ENCODE results near the gene PTPRN2. TPM values are rescaled to one million over a fixed set of nuclear protein-coding genes. Genes with fewer than 3 reads are reported as not detected.

PTPRN2 gene
- total and polyA plus RNA-seq, 2 of the 8 experiments (the other 6 are each of a cell fraction or from before 2014, with no cell fraction given): 2.6 to 4.5 TPM

DNA sequence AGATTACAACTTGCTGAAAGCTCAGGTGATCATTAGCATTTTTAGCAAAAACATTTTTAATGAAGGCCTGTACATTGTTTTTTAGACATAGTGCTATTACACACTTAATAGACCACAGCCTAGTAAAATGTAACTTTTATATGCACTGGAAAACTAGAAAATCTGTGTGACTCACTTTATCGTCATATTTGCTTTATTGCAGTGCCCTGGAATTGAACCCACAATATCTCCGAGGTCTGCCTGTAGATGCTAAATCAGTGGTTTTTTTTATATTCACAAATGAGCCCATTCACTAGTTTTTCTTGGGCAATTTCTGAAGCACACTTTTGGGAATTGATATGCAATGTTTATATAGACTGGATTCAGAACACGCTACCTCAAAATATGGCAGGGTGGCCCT, 105.1 kb downstream of the PTPRN2 start:
- Histone ChIP-seq H3K18ac (ENCODE audit: extremely low read depth, low read length) (no peak overlapping the region), H3K14ac (ENCODE audit: insufficient read length) (no peak overlapping the region), H4K91ac (replicated peaks; ENCODE audit: insufficient read length, low read length) (no peak overlapping the region), H3K4me2 (ENCODE audit: insufficient read depth in 1 of 2, low read depth in 2 of 2, low read length in 2 of 2) (no peak overlapping the region), H3K23me2 (ENCODE audit: low read depth, low read length) (no peaks in the 10 kb centered on the region), H2BK5ac (ENCODE audit: low read depth, low read length) (no peak overlapping the region), H2BK12ac (ENCODE audit: low read depth, low read length) (no peak overlapping the region), H2BK120ac (replicated peaks; ENCODE audit: low read depth, low read length) (no peak overlapping the region), H3K4me3 (ENCODE audit: extremely low read depth in 1 of 4, insufficient read depth in 2 of 4, low read depth in 3 of 4, low read length in 4 of 4) (no peak overlapping the region), H3K79me1 (ENCODE audit: low read depth, low read length) (no peaks in the 10 kb centered on the region), H3K4ac (replicated peaks; ENCODE audit: insufficient read length, low read depth, low read length) (no peak overlapping the region), H2AK5ac (ENCODE audit: low read depth, low read length) (no peak overlapping the region), H3K23ac (ENCODE audit: insufficient read length) (no peak overlapping the region), H3K4me1 (replicated peaks in 1 of 4; ENCODE audit: control insufficient read depth in 3 of 4, insufficient read depth in 4 of 4, low read length in 3 of 4) (peaks cover 0 to 14% (median 2%) of the 10 kb centered on the region in 4 experiments; a peak in 3 of 7 replicates), H3K27me3 (replicated peaks in 1 of 4; ENCODE audit: control insufficient read depth in 3 of 4, extremely low read depth in 1 of 4, insufficient read depth in 3 of 4, low read length in 3 of 4) (no peaks in the 10 kb centered on the region), H3K36me3 (ENCODE audit: control insufficient read depth in 2 of 4, insufficient read depth in 4 of 4, low read length in 3 of 4) (no peaks in the 10 kb centered on the region), H3K27ac (ENCODE audit: low read depth, low read length) (no peak overlapping the region), H3K9ac (replicated peaks in 1 of 4; ENCODE audit: extremely low read depth in 1 of 4, low read depth in 3 of 4, low read length in 3 of 4) (no peak overlapping the region), H3K9me3 (ENCODE audit: insufficient read depth in 2 of 2, low read depth in 1 of 2, low read length in 1 of 2) (no peaks in the 10 kb centered on the region), H4K5ac (ENCODE audit: insufficient read length, low read depth, low read length) (no peak overlapping the region), H2AFZ (ENCODE audit: low read length) (no peak overlapping the region), H4K20me1 (replicated peaks in 1 of 2; ENCODE audit: control insufficient read depth in 1 of 2, insufficient read depth in 2 of 2, low read length in 2 of 2) (no peaks in the 10 kb centered on the region), H4K8ac (ENCODE audit: extremely low read depth, insufficient read depth, low read length) (no peak overlapping the region), H2BK20ac (ENCODE audit: low read length) (no peak overlapping the region), H3K56ac (replicated peaks; ENCODE audit: insufficient read length, low read depth, low read length) (no peak overlapping the region), H3K79me2 (ENCODE audit: control insufficient read depth in 1 of 2, insufficient read depth in 2 of 2, low read length in 2 of 2) (no peaks in the 10 kb centered on the region), H2BK15ac (ENCODE audit: low read length) (no peak overlapping the region)
- DNase-seq (ENCODE audit: low read depth in 1 of 2, low spot score in 2 of 2) (no peak), FAIRE-seq (no peak)
- POLR2A ChIA-PET (ENCODE audit: partially characterized antibody): no interaction called here
- TF ChIP-seq, protein P1, sequence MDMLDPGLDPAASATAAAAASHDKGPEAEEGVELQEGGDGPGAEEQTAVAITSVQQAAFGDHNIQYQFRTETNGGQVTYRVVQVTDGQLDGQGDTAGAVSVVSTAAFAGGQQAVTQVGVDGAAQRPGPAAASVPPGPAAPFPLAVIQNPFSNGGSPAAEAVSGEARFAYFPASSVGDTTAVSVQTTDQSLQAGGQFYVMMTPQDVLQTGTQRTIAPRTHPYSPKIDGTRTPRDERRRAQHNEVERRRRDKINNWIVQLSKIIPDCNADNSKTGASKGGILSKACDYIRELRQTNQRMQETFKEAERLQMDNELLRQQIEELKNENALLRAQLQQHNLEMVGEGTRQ (IDR thresholded peaks at IDR 0.05; ENCODE audit: low read length): no peak
- TF ChIP-seq TBP (IDR thresholded peaks at IDR 0.05; ENCODE audit: low read depth, low read length) (no peak), SUZ12 (IDR thresholded peaks at IDR 0.05; ENCODE audit: low read length) (no peak)
- CTCF ChIA-PET (ENCODE audit: partially characterized antibody): no interaction called here
- WGBS, 2 experiments (ENCODE audit: extremely low coverage in 1 of 2, insufficient coverage in 1 of 2, insufficient read length in 1 of 2, insufficient replicate concordance in 2 of 2, low coverage in 1 of 2, low lambda C conversion rate in 2 of 2, missing lambda C conversion rate in 1 of 2): 94% methylated on average over 3 of the region's 3 CpGs; no CpG with 5 or more reads in 1 of the 2 experiments

Data from H1 (cell line).